GM21717 (cell line): Measurements from ENCODE around the gene CAPN10.
A peak's percentile ranks its signal among the peaks of the same experiment; 100 is the strongest.

ENCODE experiments used
- ATAC-seq: cut with Tn5 transposase; IDR thresholded peaks from one replicate; pipeline ENCODE4 v1.9.1; 2021; ENCODE audit warnings: mild to moderate bottlenecking, moderate library complexity; ENCODE audit not compliant: unreplicated experiment

Gene CAPN10

GRCh38 chr2:240563951-240564560 lies 22.5 kb upstream of the CAPN10 start:
- ATAC-seq = no peak

- ATAC-seq = no peak
Measured at GRCh38 chr2:240564561-240565332, 21.8 kb upstream of the CAPN10 start.

GRCh38 chr2:240565333-240566202 lies 21.0 kb upstream of the CAPN10 start:
- peak; percentile 35 for ATAC-seq

- peak; percentile 45 for ATAC-seq
Measured at GRCh38 chr2:240566203-240567136, 20.1 kb upstream of the CAPN10 start.

GRCh38 chr2:240567137-240567871 lies 19.2 kb upstream of the CAPN10 start:
- ATAC-seq = no peak

- peak; percentile 30 for ATAC-seq
Measured at GRCh38 chr2:240567872-240568677, 18.5 kb upstream of the CAPN10 start, which contains the start of gene RNPEPL1. TSS of gene RNPEPL1 (plus strand) at chr2:240568484. CDS start at chr2:240568587, 103 bp downstream.

GRCh38 chr2:240568678-240569522 lies 17.6 kb upstream of the CAPN10 start:
- ATAC-seq = peak; percentile 7

- no peak for ATAC-seq
Measured at GRCh38 chr2:240569523-240569997, 17.0 kb upstream of the CAPN10 start.

- ATAC-seq = no peak
Measured at GRCh38 chr2:240569998-240570530, 16.5 kb upstream of the CAPN10 start.

- ATAC-seq = no peak
Measured at GRCh38 chr2:240570531-240571313, 15.8 kb upstream of the CAPN10 start.

- no peak for ATAC-seq
Measured at GRCh38 chr2:240571314-240571973, 15.1 kb upstream of the CAPN10 start.

- ATAC-seq = no peak
Measured at GRCh38 chr2:240572141-240573031, 14.1 kb upstream of the CAPN10 start.

- ATAC-seq = no peak
Measured at GRCh38 chr2:240573071-240573515, 13.4 kb upstream of the CAPN10 start.

GRCh38 chr2:240573516-240574385 lies 12.8 kb upstream of the CAPN10 start:
- ATAC-seq = no peak
